ENCODE data around the gene SPTLC2.
"Not testable (repeated sequence)": the region's sequence is repeated elsewhere in the genome, so short reads cannot be mapped to it uniquely, and the experiment has no call there.

Gene SPTLC2

GRCh38 chr14:77547512-77548180 lies 68.8 kb downstream of the SPTLC2 start:
- DNase-seq (ENCODE audit: low read depth), result no peak

GRCh38 chr14:77545171-77545570 lies 71.3 kb downstream of the SPTLC2 start:
- not testable (repeated sequence) for DNase-seq (ENCODE audit: low read depth)

GRCh38 chr14:77544571-77544970 lies 71.9 kb downstream of the SPTLC2 start:
- DNase-seq (ENCODE audit: low read depth), result peak; percentile 80

GRCh38 chr14:77543637-77544334 lies 72.7 kb downstream of the SPTLC2 start:
- DNase-seq (ENCODE audit: low read depth), result peak; percentile 83

- peak; percentile 53 for DNase-seq (ENCODE audit: low read depth)
These were observed 73.2 kb downstream of the SPTLC2 start for GRCh38 chr14:77543240-77543551.

- peak; percentile 47 for DNase-seq (ENCODE audit: low read depth)
These were observed 73.8 kb downstream of the SPTLC2 start for GRCh38 chr14:77542421-77543239.

GRCh38 chr14:77541905-77542304 lies 74.5 kb downstream of the SPTLC2 start:
- no peak for DNase-seq (ENCODE audit: low read depth)

GRCh38 chr14:77536951-77537350 lies 79.5 kb downstream of the SPTLC2 start:
- DNase-seq (ENCODE audit: low read depth), result not testable (repeated sequence)

GRCh38 chr14:77531071-77531470 lies 85.4 kb downstream of the SPTLC2 start:
- no peak for DNase-seq (ENCODE audit: low read depth)

GRCh38 chr14:77529963-77530362 lies 86.5 kb downstream of the SPTLC2 start:
- DNase-seq (ENCODE audit: low read depth), result peak; percentile 64

GRCh38 chr14:77529213-77529612 lies 87.2 kb downstream of the SPTLC2 start:
- peak; percentile 56 for DNase-seq (ENCODE audit: low read depth)

- not testable (repeated sequence) for DNase-seq (ENCODE audit: low read depth)
These were observed 87.7 kb downstream of the SPTLC2 start for GRCh38 chr14:77528701-77529100.

- no peak for DNase-seq (ENCODE audit: low read depth)
These were observed 90.2 kb downstream of the SPTLC2 start for GRCh38 chr14:77526266-77526665.

- DNase-seq (ENCODE audit: low read depth), result peak; percentile 65
These were observed 91.9 kb downstream of the SPTLC2 start for GRCh38 chr14:77524536-77524935.

- DNase-seq (ENCODE audit: low read depth), result no peak
These were observed 93.3 kb downstream of the SPTLC2 start for GRCh38 chr14:77523109-77523508.

GRCh38 chr14:77520555-77520954 lies 95.9 kb downstream of the SPTLC2 start:
- no peak for DNase-seq (ENCODE audit: low read depth)

GRCh38 chr14:77516126-77516525 lies 100.3 kb downstream of the SPTLC2 start:
- peak; percentile 67 for DNase-seq (ENCODE audit: low read depth)

GRCh38 chr14:77511486-77512162 lies 104.8 kb downstream of the SPTLC2 start:
- DNase-seq (ENCODE audit: low read depth), result peak; percentile 83

GRCh38 chr14:77509366-77509765 lies 107.1 kb downstream of the SPTLC2 start:
- no peak for DNase-seq (ENCODE audit: low read depth)

GRCh38 chr14:77508876-77509275 lies 107.6 kb downstream of the SPTLC2 start:
- DNase-seq (ENCODE audit: low read depth), result peak; percentile 23

- DNase-seq (ENCODE audit: low read depth), result peak; percentile 98
These were observed 108.2 kb downstream of the SPTLC2 start for GRCh38 chr14:77508249-77508648.

- no peak for DNase-seq (ENCODE audit: low read depth)
These were observed 108.7 kb downstream of the SPTLC2 start for GRCh38 chr14:77507762-77508161.
